ENCODE measurements around the gene GNG12. TPM values are rescaled to one million over a fixed set of nuclear protein-coding genes. Genes with fewer than 3 reads are reported as not detected.

The GNG12 gene
- total and polyA plus RNA-seq, 9 of the 15 experiments (the other 6 are each of a cell fraction or from before 2014, with no cell fraction given): 2.6 to 6.0 (median 4.1) TPM

- DNase-seq (ENCODE audit: extremely low read depth in 1 of 4, low spot score in 3 of 4) (no peak), ATAC-seq (no peak), FAIRE-seq (no peak)
- no peaks in the 10 kb centered on the region for H3K9me3 ChIP-seq (replicated peaks; ENCODE audit: control insufficient read depth, insufficient read depth, low read depth, low read length)
- no peaks in the 10 kb centered on the region for H4K20me1 ChIP-seq (replicated peaks; ENCODE audit: control insufficient read depth, insufficient read depth, low read length)
- peaks cover 5 to 24% of the 10 kb centered on the region in 2 experiments; a peak in 3 of 5 replicates for H3K4me1 ChIP-seq (replicated peaks in 1 of 2; ENCODE audit: control insufficient read depth in 2 of 2, insufficient read depth in 2 of 2, low read length in 2 of 2)
- no peak overlapping the region for H3K9ac ChIP-seq (ENCODE audit: insufficient read depth in 1 of 2, low read depth in 2 of 2, low read length in 2 of 2)
- intact Hi-C loops (cut with micrococcal nuclease): loop anchor here (10.0 kb wide), 1 partner anchor 245 kb away; the partner anchor contains the start of gene SERBP1
- H3K4me3 ChIP-seq: no peak overlapping the region
- TF ChIP-seq NR1H2 (CRISPR knock-in tag; IDR thresholded peaks at IDR 0.05): no peak
- TF ChIP-seq SMAD2 (IDR thresholded peaks at IDR 0.05; ENCODE audit: low read depth, low read length): no peak
- ChIA-PET POLR2A (interaction anchor here (1.4 kb wide), 1 partner anchor 12 kb away, joined by 4 read pairs; no protein-coding TSS in a partner anchor), CTCF (ENCODE audit: low intra/inter-chr PET ratio) (no interaction called here)
- H2AFZ ChIP-seq (ENCODE audit: low read depth, low read length): no peak overlapping the region
- H3K27ac ChIP-seq (ENCODE audit: extremely low read depth, low read depth, low read length): no peak overlapping the region
- H3K4me2 ChIP-seq (ENCODE audit: insufficient read depth, low read length): no peak overlapping the region
- in situ Hi-C loops (cut with MboI): no loop called here
- H3K27me3 ChIP-seq (ENCODE audit: control insufficient read depth in 2 of 2, insufficient read depth in 2 of 2, low read length in 2 of 2): no peaks in the 10 kb centered on the region
- H3K9me1 ChIP-seq (ENCODE audit: control insufficient read depth, insufficient read depth, low read length): no peaks in the 10 kb centered on the region
- peaks cover 6% of the 10 kb centered on the region; the same call in 2 of the 3 replicates for H3K79me2 ChIP-seq (ENCODE audit: control insufficient read depth, insufficient read depth, low read length)
- H3K36me3 ChIP-seq (ENCODE audit: control insufficient read depth, insufficient read depth, low read length): no peaks in the 10 kb centered on the region
- BruUV-seq (replicated peaks): no TSS peak
These were observed 153.6 kb downstream of the GNG12 start for GRCh38 chr1:67679691-67680090.

GRCh38 chr1:67677930-67678329 is 155.3 kb downstream of the GNG12 start:
- FAIRE-seq (peak; percentile 11), ATAC-seq (no peak), DNase-seq (ENCODE audit: extremely low read depth in 1 of 4, low spot score in 3 of 4) (no peak)
- Histone ChIP-seq H3K4me1 (replicated peaks in 1 of 2; ENCODE audit: control insufficient read depth in 2 of 2, insufficient read depth in 2 of 2, low read length in 2 of 2) (peaks cover 3 to 14% of the 10 kb centered on the region in 2 experiments; a peak in 3 of 5 replicates), H3K9ac (ENCODE audit: insufficient read depth in 1 of 2, low read depth in 2 of 2, low read length in 2 of 2) (no peak overlapping the region), H3K27me3 (ENCODE audit: control insufficient read depth in 2 of 2, insufficient read depth in 2 of 2, low read length in 2 of 2) (no peaks in the 10 kb centered on the region), H3K79me2 (ENCODE audit: control insufficient read depth, insufficient read depth, low read length) (no peaks in the 10 kb centered on the region), H3K9me1 (ENCODE audit: control insufficient read depth, insufficient read depth, low read length) (no peaks in the 10 kb centered on the region), H3K4me3 (no peak overlapping the region), H3K36me3 (ENCODE audit: control insufficient read depth, insufficient read depth, low read length) (no peaks in the 10 kb centered on the region), H3K9me3 (replicated peaks; ENCODE audit: control insufficient read depth, insufficient read depth, low read depth, low read length) (no peaks in the 10 kb centered on the region), H3K27ac (ENCODE audit: extremely low read depth, low read depth, low read length) (no peak overlapping the region), H2AFZ (ENCODE audit: low read depth, low read length) (no peak overlapping the region), H3K4me2 (ENCODE audit: insufficient read depth, low read length) (no peak overlapping the region), H4K20me1 (replicated peaks; ENCODE audit: control insufficient read depth, insufficient read depth, low read length) (no peaks in the 10 kb centered on the region)
- no TSS peak for BruUV-seq (replicated peaks)
- ChIA-PET CTCF (ENCODE audit: low intra/inter-chr PET ratio) (no interaction called here), POLR2A (interaction anchor here (1.2 to 1.4 kb wide), 2 partner anchors 10 kb away, joined by 4 read pairs; no protein-coding TSS in a partner anchor)
- WGBS (ENCODE audit: insufficient coverage, low coverage, missing lambda C conversion rate): 53% methylated on average over 2 of the region's 2 CpGs
- in situ Hi-C loops (cut with MboI): no loop called here
- intact Hi-C loops (cut with micrococcal nuclease): no loop called here
- TF ChIP-seq E2F6 (IDR thresholded peaks at IDR 0.05; ENCODE audit: borderline replicate concordance in 1 of 2, extremely low read depth in 1 of 2, insufficient read depth in 1 of 2, insufficient read length in 1 of 2, low read depth in 1 of 2, low read length in 1 of 2, poor library complexity in 1 of 2, severe bottlenecking in 1 of 2): no peak
- no peak for TF ChIP-seq ZNF609 (CRISPR knock-in tag; IDR thresholded peaks at IDR 0.05; ENCODE audit: borderline replicate concordance)
- no peak for TF ChIP-seq C11orf30 (IDR thresholded peaks at IDR 0.05; ENCODE audit: low read depth)
- no peak for TF ChIP-seq TFE3 (CRISPR knock-in tag; IDR thresholded peaks at IDR 0.05)
- TF ChIP-seq HDGF (IDR thresholded peaks at IDR 0.05): no peak
- no peak for TF ChIP-seq TBP (optimal IDR thresholded peaks at IDR 0.05; ENCODE audit: low read depth, low read length)

All from K562 (cell line).